Activated CD4-positive, alpha-beta T cell treated with anti-CD3 and anti-CD28 coated beads, Interleukin-2, amount 10 ng/mL, durations not matched to agents 7 days and 5 days (primary cell): ENCODE measurements around the gene SELENBP1. TPM values are rescaled to one million over a fixed set of nuclear protein-coding genes. Genes with fewer than 3 reads are reported as not detected.
"Not testable (repeated sequence)": the region's sequence is repeated elsewhere in the genome, so short reads cannot be mapped to it uniquely, and the experiment has no call there.

Experiments
- CTCF ChIA-PET: fragments of 350-600 bp; sonication (Branson Sonifier 250); formaldehyde crosslinking; loops from one replicate; lab custom pipeline; 2021; ENCODE audit warnings: antibody characterized with exemption; lab: Charles Lee
- POLR2A ChIA-PET: fragments of 350-600 bp; sonication (Branson Sonifier 250); formaldehyde crosslinking; loops from one replicate; lab custom pipeline; 2021; ENCODE audit warnings: antibody characterized with exemption; lab: Charles Lee
- DNase-seq: peaks from one replicate; pipeline ENCODE4 v3.0.0-alpha.2; 2020
- H3K27ac Mint-ChIP-seq: one replicate; pipeline ENCODE4 v1.8.0; 2021; ENCODE audit warnings: mild to moderate bottlenecking, moderate library complexity, mixed read lengths
- H3K27me3 Mint-ChIP-seq: one replicate; pipeline ENCODE4 v1.8.0; 2021; ENCODE audit warnings: mixed read lengths
- H3K36me3 Mint-ChIP-seq: one replicate; pipeline ENCODE4 v1.8.0; 2021; ENCODE audit warnings: low read depth, mixed read lengths
- H3K4me1 Mint-ChIP-seq: one replicate; pipeline ENCODE4 v1.8.0; 2021; ENCODE audit warnings: mixed read lengths
- H3K4me3 Mint-ChIP-seq: one replicate; pipeline ENCODE4 v1.8.0; 2021; ENCODE audit warnings: mild to moderate bottlenecking, moderate library complexity, mixed read lengths
- H3K9me3 Mint-ChIP-seq: one replicate; pipeline ENCODE4 v1.8.0; 2021; ENCODE audit warnings: mixed read lengths
- total RNA-seq, 2 experiments: library from RNA; stranded (reverse); gene quantifications; one replicate each; pipeline ENCODE4 v1.2.3, GENCODE V29; 2021

SELENBP1 gene
- total RNA-seq, 2 experiments from 2014 or later, result not detected

- H3K27me3 Mint-ChIP-seq, result no peaks in the 10 kb centered on the region
- no peak overlapping the region for H3K27ac Mint-ChIP-seq
Measured at GRCh38 chr1:151370211-151370911, 2.1 kb downstream of the SELENBP1 start.

GRCh38 chr1:151369621-151370048 is 2.9 kb downstream of the SELENBP1 start:
- Mint-ChIP-seq H3K27me3 (no peaks in the 10 kb centered on the region), H3K4me3 (no peak overlapping the region), H3K27ac (no peak overlapping the region), H3K36me3 (no peaks in the 10 kb centered on the region), H3K4me1 (no peaks in the 10 kb centered on the region), H3K9me3 (no peaks in the 10 kb centered on the region)
- CTCF ChIA-PET, result interaction anchor here (0.7 to 2.2 kb wide), 5 partner anchors 12 to 88 kb away, joined by 3 to 10 read pairs (median 4); partner anchors contain the start of gene ZNF687
- POLR2A ChIA-PET, result no interaction called here
- no peak for DNase-seq

More at GRCh38 chr1:151370211-151370911, 2.1 kb downstream of the SELENBP1 start:
- Mint-ChIP-seq H3K4me1 (no peaks in the 10 kb centered on the region), H3K4me3 (no peak overlapping the region), H3K36me3 (no peaks in the 10 kb centered on the region), H3K9me3 (no peaks in the 10 kb centered on the region)
- ChIA-PET POLR2A (no interaction called here), CTCF (interaction anchor here (0.6 to 2.2 kb wide), 4 partner anchors 11 to 124 kb away, joined by 3 to 10 read pairs (median 4); no protein-coding TSS in a partner anchor)
- no peak for DNase-seq

DNA sequence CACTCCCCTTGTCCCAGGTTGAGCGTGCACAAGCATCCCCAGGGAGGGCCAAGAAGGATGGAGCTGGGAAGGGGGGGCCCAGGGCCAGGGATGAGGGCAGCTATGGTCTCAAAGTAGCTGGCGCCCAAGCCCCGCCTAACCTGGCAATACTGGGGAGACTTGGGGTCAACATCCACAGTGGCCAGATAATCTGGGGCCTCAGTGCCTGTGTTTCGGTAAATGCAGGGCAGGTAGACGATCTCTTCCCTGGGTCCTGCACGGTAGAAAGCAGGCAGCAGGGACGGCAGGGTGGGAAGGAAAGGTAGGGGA is 3.2 kb downstream of the SELENBP1 start:
- H3K4me3 Mint-ChIP-seq, result no peak overlapping the region
- H3K9me3 Mint-ChIP-seq, result no peaks in the 10 kb centered on the region
- no peaks in the 10 kb centered on the region for H3K27me3 Mint-ChIP-seq
- no peaks in the 10 kb centered on the region for H3K4me1 Mint-ChIP-seq
- CTCF ChIA-PET, result interaction anchor here (0.5 to 2.2 kb wide), 5 partner anchors 12 to 558 kb away, joined by 3 to 10 read pairs (median 3); partner anchors contain the start of gene ZNF687
- no peak overlapping the region for H3K27ac Mint-ChIP-seq
- POLR2A ChIA-PET, result no interaction called here
- DNase-seq, result no peak
- no peaks in the 10 kb centered on the region for H3K36me3 Mint-ChIP-seq

DNA sequence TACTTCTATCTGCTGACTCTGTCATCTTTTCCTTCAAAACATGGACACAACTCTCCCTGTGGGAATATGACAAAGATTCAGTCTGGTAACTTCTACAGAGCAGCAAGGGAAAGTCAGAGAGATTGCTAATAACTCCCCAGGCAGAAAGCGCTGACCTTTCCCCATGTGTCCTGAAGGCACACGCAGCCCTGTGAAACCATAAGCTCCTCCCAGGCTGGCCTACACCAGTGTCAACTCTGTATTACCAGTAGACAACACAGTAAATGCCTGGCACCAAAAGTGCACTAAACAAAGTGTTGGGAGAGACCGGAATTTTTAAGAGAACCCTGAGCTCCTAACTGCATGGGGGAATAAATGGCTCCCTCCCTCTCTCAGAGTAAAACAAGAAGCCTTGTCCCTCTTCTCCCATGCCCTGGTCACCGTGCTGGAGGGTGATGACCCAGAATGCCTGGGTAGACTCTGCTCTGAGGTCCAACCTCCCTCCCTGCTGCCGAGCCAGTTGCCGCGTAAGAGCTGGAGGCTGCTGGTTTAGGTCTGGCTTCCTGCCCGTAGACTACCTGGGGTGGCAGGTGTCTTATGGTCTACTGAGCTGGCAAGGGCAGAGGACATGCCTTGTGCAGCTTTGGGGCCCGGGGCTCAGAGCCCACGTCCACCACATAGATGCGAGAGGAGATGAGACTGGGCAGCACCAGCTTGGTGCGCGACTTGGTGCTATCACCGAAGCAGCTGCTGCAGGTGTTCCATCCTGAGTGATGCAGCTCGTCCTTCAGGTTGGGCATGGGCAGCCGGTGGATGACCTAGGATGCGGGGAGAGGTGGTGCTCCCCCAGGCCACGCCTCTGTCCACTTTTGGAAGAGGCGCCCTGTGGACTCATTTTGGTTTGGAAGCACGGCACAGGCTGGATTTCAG is 3.9 kb downstream of the SELENBP1 start:
- no peak overlapping the region for H3K27ac Mint-ChIP-seq
- no peak overlapping the region for H3K4me3 Mint-ChIP-seq
- no peaks in the 10 kb centered on the region for H3K9me3 Mint-ChIP-seq
- DNase-seq, result no peak
- CTCF ChIA-PET, result interaction anchor here (0.5 to 2.2 kb wide), 5 partner anchors 13 to 559 kb away, joined by 3 to 10 read pairs (median 3); partner anchors contain the start of gene ZNF687
- no peaks in the 10 kb centered on the region for H3K27me3 Mint-ChIP-seq
- H3K36me3 Mint-ChIP-seq, result no peaks in the 10 kb centered on the region
- POLR2A ChIA-PET, result no interaction called here
- no peaks in the 10 kb centered on the region for H3K4me1 Mint-ChIP-seq

DNA sequence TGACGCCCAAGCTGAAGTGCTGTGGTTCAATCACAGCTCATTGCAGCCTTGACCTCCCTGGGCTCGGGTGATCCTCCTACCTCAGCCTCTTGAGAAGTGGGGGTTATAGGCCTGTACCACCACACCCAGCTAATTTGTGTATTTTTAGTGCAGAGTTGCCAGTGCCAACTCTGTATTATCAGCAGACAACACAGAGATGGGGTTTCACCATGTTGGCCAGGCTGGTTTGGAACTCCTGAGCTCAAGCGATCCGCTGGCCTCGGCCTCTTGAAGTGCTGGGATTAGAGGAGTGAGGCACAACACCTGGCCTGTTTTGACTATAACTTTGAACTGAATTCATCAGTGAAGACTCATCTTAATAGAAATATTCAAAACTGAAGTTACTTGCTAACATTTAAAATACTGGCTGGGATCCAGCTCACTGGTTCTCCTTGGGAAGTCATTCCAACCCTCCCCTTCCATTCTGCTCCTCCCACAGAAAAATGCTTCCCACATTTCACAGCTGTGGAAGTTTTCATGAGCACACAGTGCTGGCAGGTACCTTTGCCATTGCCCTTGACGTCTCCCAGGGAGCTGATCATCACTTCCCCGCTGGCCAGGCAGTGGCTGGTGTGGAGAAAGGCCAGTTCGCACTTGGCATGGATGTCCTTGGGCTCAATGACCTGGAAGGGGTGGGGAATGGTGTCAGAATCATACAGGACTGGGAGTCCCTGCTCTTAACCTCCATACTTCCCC is 4.7 kb downstream of the SELENBP1 start:
- peaks cover 4% of the 10 kb centered on the region for H3K9me3 Mint-ChIP-seq
- no peak for DNase-seq
- ChIA-PET POLR2A (no interaction called here), CTCF (interaction anchor here (0.5 to 2.2 kb wide), 2 partner anchors 14 to 112 kb away, joined by 5 to 10 read pairs; no protein-coding TSS in a partner anchor)
- no peak overlapping the region for H3K27ac Mint-ChIP-seq
- no peak overlapping the region for H3K4me3 Mint-ChIP-seq
- no peaks in the 10 kb centered on the region for H3K4me1 Mint-ChIP-seq
- H3K36me3 Mint-ChIP-seq, result peaks cover 2% of the 10 kb centered on the region
- no peaks in the 10 kb centered on the region for H3K27me3 Mint-ChIP-seq

DNA sequence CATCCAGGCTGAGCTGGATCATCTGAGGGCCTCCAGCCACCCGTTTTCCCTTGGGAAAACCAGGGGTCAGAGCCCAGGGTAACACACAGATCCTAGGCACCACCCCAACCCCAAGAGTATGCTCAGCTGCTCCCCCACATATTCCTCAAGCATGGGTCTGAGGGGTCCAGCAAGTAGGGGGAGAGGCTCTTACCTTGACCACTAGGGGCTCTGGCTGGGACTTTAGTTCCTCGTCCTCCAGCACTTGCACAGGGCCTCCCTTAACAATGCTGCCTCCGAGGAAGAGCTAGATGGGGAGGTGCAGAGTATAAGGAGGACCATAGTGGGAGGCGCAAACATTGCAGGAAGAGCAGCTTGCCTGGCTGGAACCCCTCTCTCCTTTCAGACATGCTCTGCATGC is 7.5 kb downstream of the SELENBP1 start:
- Mint-ChIP-seq H3K27ac (no peak overlapping the region), H3K4me1 (no peaks in the 10 kb centered on the region), H3K4me3 (no peak overlapping the region), H3K9me3 (peaks cover 8% of the 10 kb centered on the region), H3K27me3 (no peaks in the 10 kb centered on the region), H3K36me3 (peaks cover 5% of the 10 kb centered on the region)
- POLR2A ChIA-PET, result no interaction called here
- CTCF ChIA-PET, result interaction anchor here (0.5 to 1.0 kb wide), 2 partner anchors 30 to 155 kb away, joined by 3 to 6 read pairs; no protein-coding TSS in a partner anchor
- no peak for DNase-seq

- H3K4me1 Mint-ChIP-seq, result no peaks in the 10 kb centered on the region
- ChIA-PET CTCF (no interaction called here), POLR2A (no interaction called here)
- H3K27ac Mint-ChIP-seq, result no peak overlapping the region
- DNase-seq, result no peak
- no peaks in the 10 kb centered on the region for H3K27me3 Mint-ChIP-seq
- H3K36me3 Mint-ChIP-seq, result peaks cover 5% of the 10 kb centered on the region
- peaks cover 8% of the 10 kb centered on the region for H3K9me3 Mint-ChIP-seq
- no peak overlapping the region for H3K4me3 Mint-ChIP-seq
Measured at GRCh38 chr1:151362308-151363155, 10.0 kb downstream of the SELENBP1 start.

GRCh38 chr1:151361883-151362282 is 10.6 kb downstream of the SELENBP1 start:
- ChIA-PET CTCF (no interaction called here), POLR2A (no interaction called here)
- no peak for DNase-seq
- H3K36me3 Mint-ChIP-seq, result peaks cover 5% of the 10 kb centered on the region
- no peaks in the 10 kb centered on the region for H3K27me3 Mint-ChIP-seq
- no peak overlapping the region for H3K27ac Mint-ChIP-seq
- peaks cover 8% of the 10 kb centered on the region for H3K9me3 Mint-ChIP-seq
- H3K4me3 Mint-ChIP-seq, result no peak overlapping the region
- H3K4me1 Mint-ChIP-seq, result no peaks in the 10 kb centered on the region

GRCh38 chr1:151356696-151357095 is 15.8 kb downstream of the SELENBP1 start:
- Mint-ChIP-seq H3K9me3 (peaks cover 7% of the 10 kb centered on the region), H3K36me3 (peaks cover 2% of the 10 kb centered on the region), H3K27ac (no peak overlapping the region), H3K4me1 (no peaks in the 10 kb centered on the region), H3K27me3 (peaks cover 1% of the 10 kb centered on the region), H3K4me3 (no peak overlapping the region)
- ChIA-PET CTCF (interaction anchor here (0.8 to 2.3 kb wide), 3 partner anchors 16 to 56 kb away, joined by 3 to 7 read pairs (median 3); no protein-coding TSS in a partner anchor), POLR2A (no interaction called here)
- no peak for DNase-seq

- CTCF ChIA-PET, result interaction anchor here (0.6 to 1.9 kb wide), 3 partner anchors 11 to 783 kb away, joined by 3 to 5 read pairs (median 4); no protein-coding TSS in a partner anchor
- Mint-ChIP-seq H3K4me1 (peaks cover 11% of the 10 kb centered on the region), H3K27me3 (peaks cover 1% of the 10 kb centered on the region), H3K9me3 (peaks cover 14% of the 10 kb centered on the region), H3K4me3 (no peak overlapping the region), H3K27ac (no peak overlapping the region), H3K36me3 (peaks cover 4% of the 10 kb centered on the region)
- POLR2A ChIA-PET, result no interaction called here
- no peak for DNase-seq
Measured at GRCh38 chr1:151352021-151352718, 20.3 kb downstream of the SELENBP1 start.

GRCh38 chr1:151350323-151350722 is 22.2 kb downstream of the SELENBP1 start:
- H3K27me3 Mint-ChIP-seq, result not testable (repeated sequence)
- POLR2A ChIA-PET, result interaction anchor here (0.7 kb wide), 1 partner anchor 489 kb away, joined by 3 read pairs; the partner anchor contains the start of gene C2CD4D
- H3K4me1 Mint-ChIP-seq, result peaks cover 27% of the 10 kb centered on the region

More at GRCh38 chr1:151350323-151350722, 22.2 kb downstream of the SELENBP1 start:
- Mint-ChIP-seq H3K9me3 (peaks cover 14% of the 10 kb centered on the region), H3K36me3 (peaks cover 17% of the 10 kb centered on the region)
- CTCF ChIA-PET, result interaction anchor here (0.6 to 1.6 kb wide), 9 partner anchors 9 to 599 kb away, joined by 3 to 5 read pairs (median 3); no protein-coding TSS in a partner anchor
- not testable (repeated sequence) for H3K4me3 Mint-ChIP-seq, H3K27ac Mint-ChIP-seq, DNase-seq
